ENCODE data around the gene SH3BGR. TPM values are rescaled to one million over a fixed set of nuclear protein-coding genes. Genes with fewer than 3 reads are reported as not detected.

Gene SH3BGR
- total RNA-seq, 4 donors from 2014 or later, result 92.9 to 182 (median 149) TPM

- intact Hi-C loops (cut with DNase I; ENCODE audit: low total_unique reads), result no loop called here
- Histone ChIP-seq H3K9me3 (no peaks in the 10 kb centered on the region), H3K27ac (peak overlapping the region; percentile 69 to 81 (median 79)), H3K36me3 (no peaks in the 10 kb centered on the region), H3K4me1 (peaks cover 34 to 47% of the 10 kb centered on the region in 2 donors), H3K27me3 (no peaks in the 10 kb centered on the region), H3K4me3 (no peak overlapping the region)
- in situ Hi-C loops (cut with MboI; ENCODE audit: low sequenced_read_pairs in 4 of 4), result no loop called here
- peak; percentile 43 to 49 for ATAC-seq
- TF ChIP-seq POLR2A (IDR thresholded peaks at IDR 0.05) (no peak), CTCF (IDR thresholded peaks at IDR 0.05 in 4 of 5, conservative IDR thresholded peaks at IDR 0.05 in 1 of 5) (no peak)
- DNase-seq, result peak in 1 of 2 donors; percentile 49
These were observed 50.9 kb downstream of the SH3BGR start for GRCh38 chr21:39502631-39503030.

- Histone ChIP-seq H3K9me3 (no peaks in the 10 kb centered on the region), H3K4me1 (peaks cover 34 to 47% of the 10 kb centered on the region in 2 donors), H3K27ac (peak overlapping the region; percentile 69 to 81 (median 79)), H3K27me3 (no peaks in the 10 kb centered on the region), H3K4me3 (no peak overlapping the region), H3K36me3 (no peaks in the 10 kb centered on the region)
- intact Hi-C loops (cut with DNase I; ENCODE audit: low total_unique reads), result no loop called here
- no peak for TF ChIP-seq POLR2A (IDR thresholded peaks at IDR 0.05)
- no peak for TF ChIP-seq CTCF (IDR thresholded peaks at IDR 0.05 in 4 of 5, conservative IDR thresholded peaks at IDR 0.05 in 1 of 5)
- no peak for DNase-seq
- in situ Hi-C loops (cut with MboI; ENCODE audit: low sequenced_read_pairs in 4 of 4), result no loop called here
- no peak for ATAC-seq
These were observed 51.5 kb downstream of the SH3BGR start for GRCh38 chr21:39503123-39503762.

- Histone ChIP-seq H3K27me3 (no peaks in the 10 kb centered on the region), H3K27ac (peak overlapping the region; percentile 69 to 81 (median 79)), H3K36me3 (no peaks in the 10 kb centered on the region), H3K4me1 (peaks cover 34 to 47% of the 10 kb centered on the region in 2 donors), H3K4me3 (peak overlapping the region in 1 of 4 donors; percentile 8), H3K9me3 (no peaks in the 10 kb centered on the region)
- TF ChIP-seq POLR2A (IDR thresholded peaks at IDR 0.05) (no peak), CTCF (IDR thresholded peaks at IDR 0.05 in 4 of 5, conservative IDR thresholded peaks at IDR 0.05 in 1 of 5) (no peak)
- in situ Hi-C loops (cut with MboI; ENCODE audit: low sequenced_read_pairs in 4 of 4) (no loop called here), intact Hi-C loops (cut with DNase I; ENCODE audit: low total_unique reads) (no loop called here)
- ATAC-seq (peak; percentile 82 to 89), DNase-seq (peak; percentile 79 to 89)
These were observed 52.5 kb downstream of the SH3BGR start for GRCh38 chr21:39504230-39504629.

- Histone ChIP-seq H3K36me3 (peaks cover 0 to 8% of the 10 kb centered on the region in 2 donors), H3K27me3 (no peaks in the 10 kb centered on the region), H3K27ac (no peak overlapping the region), H3K4me1 (peaks cover 10 to 12% of the 10 kb centered on the region in 2 donors), H3K9me3 (no peaks in the 10 kb centered on the region), H3K4me3 (no peak overlapping the region)
- no peak for TF ChIP-seq CTCF (IDR thresholded peaks at IDR 0.05 in 4 of 5, conservative IDR thresholded peaks at IDR 0.05 in 1 of 5)
- no peak for TF ChIP-seq POLR2A (IDR thresholded peaks at IDR 0.05)
- intact Hi-C loops (cut with DNase I; ENCODE audit: low total_unique reads), result no loop called here
- ATAC-seq (no peak), DNase-seq (no peak)
- in situ Hi-C loops (cut with MboI; ENCODE audit: low sequenced_read_pairs in 4 of 4), result no loop called here
These were observed 58.5 kb downstream of the SH3BGR start for GRCh38 chr21:39510240-39510639.
